Kidney (tissue), 14 donors: ENCODE data around the gene RPP14. TPM values are rescaled to one million over a fixed set of nuclear protein-coding genes. Genes with fewer than 3 reads are reported as not detected.

ENCODE experiments used
- DNase-seq, 5 donors: peaks; one replicate each; pipeline ENCODE4 v3.0.0-alpha.2; 2013 to 2020
- FAIRE-seq: peaks from 2 replicates; lab custom pipeline; 2012; peaks lifted over from hg19 to GRCh38; lab: Jason Lieb, UNC
- H3K27ac ChIP-seq, 2 donors: one replicate each; pipeline ENCODE4 v1.7.0; 2013; ENCODE audit warnings: low read depth in 2 of 2, low read length in 2 of 2, inconsistent platforms in 1 of 2
- H3K27me3 ChIP-seq: one replicate; pipeline ENCODE4 v1.7.1; 2013; ENCODE audit warnings: low read length, inconsistent platforms; ENCODE audit not compliant: control insufficient read depth, insufficient read depth
- H3K36me3 ChIP-seq, 3 donors: one replicate each; pipeline versions ENCODE4 v1.7.0 to v1.7.1; 2013; ENCODE audit warnings: low read length in 3 of 3, control low read depth in 1 of 3, inconsistent platforms in 1 of 3; ENCODE audit not compliant: insufficient read depth in 3 of 3, control insufficient read depth in 2 of 3
- H3K4me1 ChIP-seq, 3 donors: one replicate each; pipeline versions ENCODE4 v1.7.0 to v1.7.1; 2013; ENCODE audit warnings: low read length in 3 of 3, inconsistent platforms in 1 of 3, low read depth in 1 of 3; ENCODE audit not compliant: control insufficient read depth in 2 of 3, insufficient read depth in 2 of 3
- H3K4me3 ChIP-seq, 3 donors: one replicate each; pipeline versions ENCODE4 v1.7.0 to v1.8.1; 2013; ENCODE audit warnings: low read length in 3 of 3, control low read depth in 1 of 3, inconsistent platforms in 1 of 3
- H3K9ac ChIP-seq, 3 donors: one replicate each; pipeline versions ENCODE4 v1.7.0 to v1.7.1; 2013; ENCODE audit warnings: low read length in 3 of 3, control low read depth in 1 of 3, inconsistent platforms in 1 of 3
- H3K9me3 ChIP-seq, 3 donors: one replicate each; pipeline versions ENCODE4 v1.7.0 to v1.7.1; 2013; ENCODE audit warnings: low read length in 3 of 3, control low read depth in 1 of 3, inconsistent platforms in 1 of 3; ENCODE audit not compliant: control insufficient read depth in 2 of 3, insufficient read depth in 1 of 3
- CTCF ChIP-seq: IDR thresholded peaks from 3 replicates; pipeline ENCODE4 v1.5.1; 2012; ENCODE audit warnings: mild to moderate bottlenecking, moderate library complexity, borderline replicate concordance; ENCODE audit not compliant: insufficient read depth; ENCODE audit errors: extremely low read depth
- intact Hi-C: fragments of 100-400 bp; cut with DNase I; formaldehyde crosslinking; loops from one replicate; pipeline ENCODE4 v1.11.1; 2022
- polyA plus RNA-seq: library from polyadenylated mRNA; stranded (reverse); fragments of 350-450 nt; fragmentation: Illumina TruSeq; extraction: RNeasy Lipid Tissue Mini Kit (QIAGEN cat#74804); gene quantifications from one replicate; pipeline ENCODE4 v1.2.3, GENCODE V29; 2014; ENCODE audit warnings: low read depth, low replicate concordance; ENCODE audit not compliant: insufficient read depth
- total RNA-seq: library from RNA; stranded (reverse); fragmentation: NEBNext Ultra II Directional; extraction: Animal tissue kit (Norgen Biotek cat#: 25700); gene quantifications from one replicate; pipeline ENCODE4 v1.2.1, GENCODE V29; 2021
- donor health status: control.
- donor health status: control.
- donor health status: control.
- donor health status: control.
- donor health status: control.
- donor health status: DM: yes; HTN: yes; CAD: no.
- donor health status: Normal renal cell carcinoma (clear cell type).

Gene RPP14
- total and polyA plus RNA-seq, 2 donors from 2014 or later: 12.0 to 14.9 TPM

GRCh38 chr3:58353722-58354553 lies 47.9 kb downstream of the RPP14 start:
- H3K4me1 ChIP-seq: peaks cover 0 to 10% (median 8%) of the 10 kb centered on the region in 3 donors
- TF ChIP-seq CTCF: no peak
- H3K36me3 ChIP-seq: no peaks in the 10 kb centered on the region
- H3K27me3 ChIP-seq: no peaks in the 10 kb centered on the region
- FAIRE-seq (no peak), DNase-seq (no peak)
- H3K9ac ChIP-seq: no peak overlapping the region
- H3K27ac ChIP-seq: no peak overlapping the region
- H3K9me3 ChIP-seq: no peaks in the 10 kb centered on the region
- no peak overlapping the region for H3K4me3 ChIP-seq
- intact Hi-C loops: no loop called here

- no peak for FAIRE-seq
- Histone ChIP-seq H3K27ac (no peak overlapping the region), H3K27me3 (no peaks in the 10 kb centered on the region), H3K4me3 (no peak overlapping the region), H3K9ac (no peak overlapping the region), H3K4me1 (peaks cover 0 to 8% (median 6%) of the 10 kb centered on the region in 3 donors), H3K9me3 (no peaks in the 10 kb centered on the region), H3K36me3 (no peaks in the 10 kb centered on the region)
- intact Hi-C loops: no loop called here
- DNase-seq: no peak
- TF ChIP-seq CTCF: no peak
Observed at GRCh38 chr3:58355179-58355578, 49.1 kb downstream of the RPP14 start.

- FAIRE-seq (no peak), DNase-seq (no peak)
- H3K4me3 ChIP-seq: no peak overlapping the region
- peaks cover 0 to 3% (median 0%) of the 10 kb centered on the region in 3 donors for H3K4me1 ChIP-seq
- no peak for TF ChIP-seq CTCF
- H3K9me3 ChIP-seq: no peaks in the 10 kb centered on the region
- peak overlapping the region in 1 of 3 donors; percentile 26 for H3K9ac ChIP-seq
- intact Hi-C loops: no loop called here
- no peaks in the 10 kb centered on the region for H3K36me3 ChIP-seq
- no peak overlapping the region for H3K27ac ChIP-seq
- no peaks in the 10 kb centered on the region for H3K27me3 ChIP-seq
Observed at GRCh38 chr3:58356054-58356453, 50.0 kb downstream of the RPP14 start.
